Measurements from ENCODE around the gene SLC35G3.
"Not testable (repeated sequence)": the region's sequence is repeated elsewhere in the genome, so short reads cannot be mapped to it uniquely, and the experiment has no call there.

SLC35G3 gene

DNA sequence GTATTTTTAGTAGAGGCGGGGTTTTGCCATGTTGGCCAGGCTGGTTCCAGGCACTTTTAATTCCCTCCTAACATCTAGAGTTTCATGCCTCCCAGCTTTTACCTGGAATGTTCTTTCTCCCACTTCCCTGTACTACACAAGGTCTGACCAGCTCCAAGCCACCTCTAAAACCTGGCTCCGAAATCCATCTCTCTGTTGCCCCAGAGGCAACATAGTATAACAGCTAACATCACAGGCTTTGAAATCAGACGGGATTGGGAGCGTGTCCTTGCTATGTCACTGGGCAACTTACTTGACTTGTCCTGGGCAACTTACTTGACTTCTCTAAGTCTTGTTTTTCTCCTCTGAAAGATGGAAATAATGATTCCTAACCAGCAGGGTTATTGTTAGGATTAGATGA, 31.4 kb downstream of the SLC35G3 start:
- DNase-seq, result no peak

- no peak for DNase-seq
These were observed 32.9 kb downstream of the SLC35G3 start for GRCh38 chr17:35161281-35161761.

- peak; percentile 47 for DNase-seq
These were observed 33.6 kb downstream of the SLC35G3 start for GRCh38 chr17:35160354-35161201.

- no peak for DNase-seq
These were observed 34.3 kb downstream of the SLC35G3 start for GRCh38 chr17:35159940-35160339.

GRCh38 chr17:35155246-35155645, 38.9 kb downstream of the SLC35G3 start:
- no peak for DNase-seq

DNA sequence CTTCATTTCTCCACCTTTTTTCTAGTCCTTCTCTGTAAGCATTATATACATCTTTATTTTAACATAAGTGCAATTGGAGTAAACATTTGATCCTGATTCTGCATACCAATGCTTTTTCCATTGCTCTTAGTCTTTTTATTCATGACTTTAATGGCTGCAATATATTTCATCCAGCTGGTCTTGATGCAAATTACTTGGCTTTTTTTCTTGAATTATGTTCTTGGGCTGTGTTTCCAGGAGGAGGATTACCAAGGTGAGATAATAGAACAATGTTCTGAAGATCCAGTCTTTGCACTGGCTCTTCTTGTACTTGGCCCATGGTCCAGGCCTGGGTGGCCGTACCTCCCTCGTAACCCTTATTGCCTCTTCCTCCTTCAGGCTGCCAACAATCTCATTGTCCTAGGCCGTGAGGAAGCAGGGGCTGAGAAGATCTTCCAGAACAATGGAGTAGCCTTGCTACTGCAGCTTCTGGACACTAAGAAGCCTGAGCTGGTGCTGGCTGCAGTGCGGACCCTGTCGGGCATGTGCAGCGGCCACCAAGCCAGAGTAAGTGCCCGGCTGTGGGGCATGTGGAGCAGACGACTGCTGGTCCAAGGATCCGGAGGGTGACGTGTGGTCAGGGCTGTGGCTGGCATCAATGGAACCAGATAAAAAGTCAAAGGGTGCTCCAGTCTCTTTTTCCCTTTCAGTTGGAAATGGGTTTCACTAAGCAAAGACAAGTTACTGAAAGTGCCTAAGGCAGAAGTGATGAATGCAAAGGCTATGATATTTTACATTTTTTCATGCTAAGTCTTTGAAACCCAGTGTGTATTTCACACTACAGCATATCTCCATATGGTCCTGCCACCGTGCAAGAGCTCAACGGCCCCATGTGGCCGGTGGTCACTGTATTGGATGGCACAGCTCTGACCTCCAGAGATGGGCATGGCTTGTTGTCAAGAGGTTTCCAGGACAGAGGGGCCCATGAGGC, 39.7 kb downstream of the SLC35G3 start:
- no peak for DNase-seq

DNA sequence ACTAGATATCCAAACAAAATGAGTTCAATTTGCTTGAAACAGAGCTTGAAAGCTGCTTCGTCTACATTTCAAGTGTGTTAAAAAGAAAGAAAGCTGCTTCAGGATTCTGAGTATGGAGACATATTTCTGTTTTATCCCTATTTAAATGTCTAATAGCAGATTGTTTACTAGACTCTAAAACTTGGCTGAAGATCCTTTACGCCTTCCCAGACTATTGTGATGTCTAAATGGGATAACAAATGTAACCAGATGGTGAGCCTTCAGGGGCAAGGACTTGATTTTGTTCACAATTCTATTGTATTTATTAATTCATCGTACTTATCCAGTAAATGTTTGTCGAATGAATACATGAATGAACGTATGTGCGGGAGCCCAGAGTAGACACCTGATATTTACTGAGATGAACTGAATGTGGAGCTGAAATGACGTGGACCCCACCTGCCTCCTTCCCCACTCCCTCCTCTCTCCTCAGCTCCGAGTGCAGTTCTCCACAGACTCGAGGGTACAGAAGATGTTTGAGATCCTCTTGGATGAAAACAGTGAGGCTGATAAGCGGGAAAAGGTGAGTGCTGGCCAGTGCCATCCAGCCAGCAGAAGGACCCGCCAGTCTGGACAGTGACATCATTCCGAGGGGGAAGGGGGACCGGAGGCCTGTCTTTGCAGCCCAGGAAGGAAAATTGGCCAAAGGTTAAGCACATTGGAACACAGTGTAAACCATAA, 41.6 kb downstream of the SLC35G3 start:
- no peak for DNase-seq

- DNase-seq, result not testable (repeated sequence)
These were observed 43.1 kb downstream of the SLC35G3 start for GRCh38 chr17:35151080-35151479.

DNA sequence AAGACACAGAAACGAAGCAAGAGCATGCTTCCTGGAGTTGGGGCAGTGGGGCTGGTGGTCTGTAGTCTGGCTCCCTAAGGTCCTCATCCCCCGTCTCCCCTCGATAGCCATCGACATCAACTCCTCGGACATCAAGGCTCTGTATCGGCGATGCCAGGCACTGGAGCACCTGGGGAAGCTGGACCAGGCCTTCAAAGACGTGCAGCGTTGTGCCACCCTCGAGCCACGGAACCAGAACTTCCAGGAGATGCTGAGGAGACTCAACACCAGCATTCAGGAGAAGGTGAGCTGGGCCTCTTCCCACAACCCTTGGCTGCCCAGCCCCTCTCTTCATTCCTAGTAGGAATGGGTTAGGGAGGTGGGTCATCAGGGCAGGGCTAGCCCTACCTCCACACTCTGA, 44.3 kb downstream of the SLC35G3 start:
- DNase-seq, result no peak

GRCh38 chr17:35148144-35148543, 46.0 kb downstream of the SLC35G3 start:
- no peak for DNase-seq

DNA sequence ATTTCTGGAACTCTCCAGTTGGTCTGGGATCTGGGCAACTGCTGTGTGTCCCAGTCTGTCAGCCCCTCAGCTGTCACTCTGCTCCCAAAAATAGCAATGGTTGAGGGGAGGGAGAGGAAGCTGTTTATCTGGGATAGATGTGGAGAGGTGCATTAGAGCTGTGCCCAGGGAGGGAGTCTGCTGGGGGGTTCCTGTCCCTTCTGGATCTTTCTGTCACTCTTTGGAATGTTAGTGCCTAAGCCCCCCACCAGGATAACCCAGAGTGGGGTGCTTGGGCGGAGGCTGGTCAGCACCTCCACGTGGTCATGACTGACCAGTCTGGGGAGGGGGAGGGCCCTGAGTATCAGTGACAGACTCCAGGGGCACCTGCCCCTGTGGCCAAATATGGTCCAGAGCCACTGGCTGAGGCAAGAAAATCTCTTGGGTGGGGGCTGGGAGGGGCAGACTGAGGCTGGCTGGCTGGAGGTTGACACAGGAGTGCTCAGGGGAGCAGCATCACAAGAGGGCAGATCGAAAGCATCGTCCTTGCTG, 46.8 kb downstream of the SLC35G3 start, which contains the start of gene UNC45B:
TSS of gene UNC45B (plus strand) at position 443 of the 531 bp plus-strand sequence. CDS start 447 bp downstream, outside the sequence.
- no peak for DNase-seq

DNA sequence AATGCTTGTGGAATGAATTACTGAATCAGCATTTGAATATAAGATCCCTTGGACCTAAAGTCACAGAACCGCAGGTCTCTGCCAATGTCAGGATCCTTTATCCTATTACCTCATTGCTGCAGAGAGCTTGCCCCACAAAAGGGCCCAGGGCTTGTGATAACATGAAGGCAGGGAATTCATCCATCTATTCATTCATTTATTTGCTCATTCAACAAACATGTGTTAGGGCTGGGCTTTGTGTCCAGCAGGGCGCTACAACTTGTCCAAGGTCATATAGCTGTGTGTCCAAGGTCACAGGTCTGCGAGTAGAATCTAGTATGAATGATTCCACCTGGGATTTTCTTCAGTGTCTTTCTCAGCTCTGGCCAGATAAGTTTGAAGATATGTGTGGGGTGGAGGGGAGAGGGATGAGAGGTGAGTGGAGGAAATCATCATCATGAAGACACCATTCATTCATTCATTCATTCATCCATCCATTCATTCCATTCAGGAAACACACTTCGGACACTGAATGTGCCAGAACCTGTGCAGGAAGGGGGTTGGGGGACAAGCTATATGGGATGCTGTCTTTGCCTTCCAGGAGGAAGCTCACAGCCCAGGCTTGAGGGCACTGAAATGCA, 47.9 kb downstream of the SLC35G3 start:
- DNase-seq, result no peak

- DNase-seq, result no peak
These were observed 49.4 kb downstream of the SLC35G3 start for GRCh38 chr17:35144840-35145239.

Data from activated CD4-positive, alpha-beta T cell treated with anti-CD3 and anti-CD28 coated beads, Interleukin-2, amount 50 U/mL, for 1 hour (primary cell).